Upper lobe of right lung (tissue), 1 donor: ENCODE measurements around the gene SLC7A6. TPM values are rescaled to one million over a fixed set of nuclear protein-coding genes. Genes with fewer than 3 reads are reported as not detected.
"Not testable (repeated sequence)": the region's sequence is repeated elsewhere in the genome, so short reads cannot be mapped to it uniquely, and the experiment has no call there.

Source experiments
- ATAC-seq: fragments of 200-7000 bp; cut with Tn5 transposase; one replicate; pipeline ENCODE4 v1.9.1; 2020; ENCODE audit warnings: mild to moderate bottlenecking, moderate library complexity
- DNase-seq: peaks from one replicate; pipeline ENCODE4 v3.0.0-alpha.2; 2020
- H3K27ac ChIP-seq: fragments of 200-600 bp; one replicate; pipeline ENCODE4 v1.8.0; 2022
- H3K27me3 ChIP-seq: fragments of 200-600 bp; one replicate; pipeline ENCODE4 v1.8.0; 2022; ENCODE audit warnings: mild to moderate bottlenecking
- H3K36me3 ChIP-seq: fragments of 200-600 bp; one replicate; pipeline ENCODE4 v1.8.0; 2022
- H3K4me1 ChIP-seq: fragments of 200-600 bp; one replicate; pipeline ENCODE4 v1.8.0; 2022
- H3K4me3 ChIP-seq: fragments of 200-600 bp; one replicate; pipeline ENCODE4 v1.8.0; 2022; ENCODE audit warnings: mild to moderate bottlenecking
- H3K9me3 ChIP-seq: fragments of 200-600 bp; one replicate; pipeline ENCODE4 v1.8.0; 2022
- CTCF ChIP-seq: fragments of 200-600 bp; IDR thresholded peaks from one replicate; pipeline ENCODE4 v1.8.0; 2022; ENCODE audit warnings: antibody characterized with exemption
- intact Hi-C: fragments of 100-400 bp; cut with DNase I; formaldehyde crosslinking; loops from one replicate; pipeline ENCODE4 v1.11.0; 2022
- total RNA-seq: library from RNA; stranded (reverse); fragmentation: NEBNext Ultra II Directional; extraction: Animal tissue kit (Norgen Biotek cat#: 25700); gene quantifications from one replicate; pipeline ENCODE4 v1.2.1, GENCODE V29; 2021
- donor health status: DM: no; HTN: yes; CAD: no; lungs with severe emphysema.

The SLC7A6 gene
- total RNA-seq, 1 donor from 2014 or later = 61.9 TPM

- peaks cover 74% of the 10 kb centered on the region for H3K4me1 ChIP-seq
- H3K9me3 ChIP-seq = no peaks in the 10 kb centered on the region
- no peak for TF ChIP-seq CTCF
- ATAC-seq (peak; percentile 39), DNase-seq (no peak)
- H3K36me3 ChIP-seq = peaks cover 31% of the 10 kb centered on the region
- intact Hi-C loops = no loop called here
- H3K4me3 ChIP-seq = no peak overlapping the region
- no peaks in the 10 kb centered on the region for H3K27me3 ChIP-seq
- H3K27ac ChIP-seq = peak overlapping the region; percentile 48
These were observed 23.2 kb downstream of the SLC7A6 start for GRCh38 chr16:68287276-68288251.

- H3K27ac ChIP-seq = peak overlapping the region; percentile 48
- TF ChIP-seq CTCF = no peak
- H3K36me3 ChIP-seq = peaks cover 35% of the 10 kb centered on the region
- DNase-seq (no peak), ATAC-seq (no peak)
- no peaks in the 10 kb centered on the region for H3K27me3 ChIP-seq
- H3K4me3 ChIP-seq = no peak overlapping the region
- H3K4me1 ChIP-seq = peaks cover 67% of the 10 kb centered on the region
- no peaks in the 10 kb centered on the region for H3K9me3 ChIP-seq
- intact Hi-C loops = no loop called here
These were observed 23.9 kb downstream of the SLC7A6 start for GRCh38 chr16:68288252-68288650.

- H3K27me3 ChIP-seq, H3K9me3 ChIP-seq, DNase-seq, intact Hi-C loops, ATAC-seq, H3K4me3 ChIP-seq: not testable (repeated sequence)
- peak overlapping the region; percentile 59 for H3K27ac ChIP-seq
- H3K4me1 ChIP-seq = peaks cover 63% of the 10 kb centered on the region
- peaks cover 40% of the 10 kb centered on the region for H3K36me3 ChIP-seq
These were observed 24.5 kb downstream of the SLC7A6 start for GRCh38 chr16:68288796-68289195.

- ATAC-seq (no peak), DNase-seq (no peak)
- Histone ChIP-seq H3K4me1 (peaks cover 59% of the 10 kb centered on the region), H3K27ac (peak overlapping the region; percentile 59), H3K36me3 (peaks cover 44% of the 10 kb centered on the region), H3K4me3 (no peak overlapping the region), H3K27me3 (no peaks in the 10 kb centered on the region), H3K9me3 (no peaks in the 10 kb centered on the region)
- intact Hi-C loops = no loop called here
- TF ChIP-seq CTCF = no peak
These were observed 24.9 kb downstream of the SLC7A6 start for GRCh38 chr16:68289202-68289601.

GRCh38 chr16:68289621-68290329 lies 25.4 kb downstream of the SLC7A6 start:
- H3K4me1 ChIP-seq = peaks cover 54% of the 10 kb centered on the region
- intact Hi-C loops = no loop called here

More at GRCh38 chr16:68289621-68290329, 25.4 kb downstream of the SLC7A6 start:
- peaks cover 49% of the 10 kb centered on the region for H3K36me3 ChIP-seq
- H3K27ac ChIP-seq = peak overlapping the region; percentile 59
- TF ChIP-seq CTCF = no peak
- H3K4me3 ChIP-seq = no peak overlapping the region
- H3K9me3 ChIP-seq = no peaks in the 10 kb centered on the region
- no peaks in the 10 kb centered on the region for H3K27me3 ChIP-seq
- no peak for DNase-seq
- ATAC-seq = peak; percentile 47
